K562 (cell line): Measurements from ENCODE around the gene PBX1. TPM values are rescaled to one million over a fixed set of nuclear protein-coding genes. Genes with fewer than 3 reads are reported as not detected.

ENCODE experiments used
- ATAC-seq: fragments of 200-7000 bp; cut with Tn5 transposase; 3 replicates; pipeline ENCODE4 v1.9.1; 2020; ENCODE audit warnings: moderate library complexity
- BruUV-seq: library from RNA; stranded (reverse); fragments of 400-500 nt; replicated peaks from 2 replicates; lab custom pipeline; 2021; lab: Mats Ljungman, UMichigan
- CTCF ChIA-PET: fragments of 300-600 bp; formaldehyde crosslinking; extraction: SDS; loops from one replicate; lab custom pipeline; 2021; ENCODE audit warnings: low intra/inter-chr PET ratio; lab: Yijun Ruan, JAX
- POLR2A ChIA-PET: fragments of 300-600, 350-650 bp; sonication (Branson Sonifier 250); formaldehyde crosslinking; extraction: SDS; loops from one replicate; lab custom pipeline; 2021; ENCODE audit warnings: antibody characterized with exemption, inconsistent platforms; lab: Yijun Ruan, JAX
- DNase-seq, 4 experiments: peaks; one replicate each; pipeline versions ENCODE4 v3.0.0 to v3.0.0-alpha.2; 2011 to 2018; ENCODE audit warnings: low spot score in 3 of 4, mixed read lengths in 3 of 4; ENCODE audit errors: extremely low read depth in 1 of 4
- FAIRE-seq: peaks from 2 replicates; lab custom pipeline; 2011; peaks lifted over from hg19 to GRCh38; lab: Jason Lieb, UNC
- H2AFZ ChIP-seq: 2 replicates; pipeline ENCODE4 v1.6.0; 2011; ENCODE audit warnings: low read depth, low read length, control low read depth, inconsistent platforms
- H3K27ac ChIP-seq: fragments of 200-600 bp; 3 replicates; pipeline ENCODE4 v1.8.0; 2011; ENCODE audit warnings: low read depth, mild to moderate bottlenecking, control low read depth, inconsistent platforms, low read length, moderate library complexity, mixed read lengths; ENCODE audit errors: extremely low read depth
- H3K27me3 ChIP-seq, 2 experiments: fragments of 300-600 bp in 1 of 2; 2 replicates in 1 of 2; 3 replicates in 1 of 2; pipeline versions ENCODE4 v1.6.0 to v1.8.0; 2011; ENCODE audit warnings: inconsistent platforms in 2 of 2, low read length in 2 of 2, mild to moderate bottlenecking in 1 of 2, mixed read lengths in 1 of 2, moderate library complexity in 1 of 2; ENCODE audit not compliant: control insufficient read depth in 2 of 2, insufficient read depth in 2 of 2
- H3K36me3 ChIP-seq: fragments of 300-600 bp; 3 replicates; pipeline ENCODE4 v1.8.0; 2011; ENCODE audit warnings: mild to moderate bottlenecking, low read length, inconsistent platforms; ENCODE audit not compliant: control insufficient read depth, insufficient read depth
- H3K4me1 ChIP-seq, 2 experiments: fragments of 200-600 bp in 1 of 2; replicated peaks in 1 of 2; 2 replicates in 1 of 2; 3 replicates in 1 of 2; pipeline versions ENCODE4 v1.5.1 to v1.8.0; 2011; ENCODE audit warnings: inconsistent platforms in 2 of 2, low read length in 2 of 2, mild to moderate bottlenecking in 1 of 2, mixed read lengths in 1 of 2, moderate library complexity in 1 of 2; ENCODE audit not compliant: control insufficient read depth in 2 of 2, insufficient read depth in 2 of 2
- H3K4me2 ChIP-seq: 2 replicates; pipeline ENCODE4 v1.6.1; 2011; ENCODE audit warnings: low read length, control low read depth, inconsistent platforms, mixed read lengths; ENCODE audit not compliant: insufficient read depth
- H3K4me3 ChIP-seq: fragments of 200-600 bp; sonication (generic), shearing (Covaris generic); 2 replicates; pipeline ENCODE4 v1.5.1; 2016; ENCODE audit warnings: control low read depth, inconsistent platforms
- H3K79me2 ChIP-seq: fragments of 200-600 bp; 3 replicates; pipeline ENCODE4 v1.8.0; 2011; ENCODE audit warnings: low read length, inconsistent platforms; ENCODE audit not compliant: control insufficient read depth, insufficient read depth
- H3K9ac ChIP-seq, 2 experiments: 2 replicates each; pipeline versions ENCODE4 v1.6.0 to v1.6.1; 2011; ENCODE audit warnings: low read depth in 2 of 2, low read length in 2 of 2, control low read depth in 1 of 2, inconsistent platforms in 1 of 2, mild to moderate bottlenecking in 1 of 2, mixed read lengths in 1 of 2; ENCODE audit not compliant: insufficient read depth in 1 of 2
- H3K9me1 ChIP-seq: one replicate; pipeline ENCODE4 v1.6.0; 2011; ENCODE audit warnings: inconsistent platforms, mild to moderate bottlenecking, low read length, moderate library complexity; ENCODE audit not compliant: control insufficient read depth, insufficient read depth
- H3K9me3 ChIP-seq: replicated peaks from 2 replicates; pipeline ENCODE4 v1.5.1; 2011; ENCODE audit warnings: low read depth, low read length, inconsistent platforms; ENCODE audit not compliant: control insufficient read depth, insufficient read depth
- H4K20me1 ChIP-seq: replicated peaks from 2 replicates; pipeline ENCODE4 v1.6.1; 2011; ENCODE audit warnings: low read length, inconsistent platforms, mixed read lengths; ENCODE audit not compliant: control insufficient read depth, insufficient read depth
- ATF6 ChIP-seq: sonication (generic); formaldehyde crosslinking; IDR thresholded peaks from 2 replicates; pipeline ENCODE4 v1.4.0; 2020; ENCODE audit warnings: mild to moderate bottlenecking, missing genetic modification reagents
- ESRRA ChIP-seq: fragments of 450-650 bp; IDR thresholded peaks from 2 replicates; pipeline ENCODE4 v1.6.1; 2014; ENCODE audit warnings: low read depth, mild to moderate bottlenecking, moderate library complexity, borderline replicate concordance
- HDAC1 ChIP-seq, 2 experiments: fragments of 450-650 bp; IDR thresholded peaks; 2 replicates each; pipeline ENCODE4 v1.6.1; 2016 to 2017; ENCODE audit warnings: inconsistent platforms in 1 of 2, mild to moderate bottlenecking in 1 of 2, moderate library complexity in 1 of 2
- HNRNPL ChIP-seq: fragments of 200-400 bp; formaldehyde crosslinking; IDR thresholded peaks from 2 replicates; pipeline ENCODE4 v1.6.1; 2017; ENCODE audit warnings: low read depth, mild to moderate bottlenecking, low read length
- MAFK ChIP-seq: IDR thresholded peaks from 2 replicates; pipeline ENCODE4 v1.6.1; 2011; ENCODE audit warnings: low read length, improper control_type of control experiment
- MLX ChIP-seq, 2 experiments: fragments of 450-650 bp in 1 of 2; sonication (generic) in 1 of 2; formaldehyde crosslinking; conservative IDR thresholded peaks; 2 replicates each; pipeline versions ENCODE4 v1.4.0 to v1.8.1; 2020 to 2022; ENCODE audit warnings: mild to moderate bottlenecking in 1 of 2, missing genetic modification reagents in 1 of 2
- PHTF2 ChIP-seq: fragments of 250-450 bp; sonication (Bioruptor Pico); IDR thresholded peaks from 2 replicates; pipeline ENCODE4 v1.5.0; 2021; ENCODE audit warnings: mild to moderate bottlenecking
- SMC3 ChIP-seq: conservative IDR thresholded peaks from 2 replicates; pipeline ENCODE4 v1.6.1; 2011; ENCODE audit warnings: low read depth, low read length, improper control_type of control experiment; ENCODE audit not compliant: insufficient read depth
- TEAD1 ChIP-seq, 2 experiments: fragments of 450-650 bp in 1 of 2; sonication (generic) in 1 of 2; formaldehyde crosslinking; IDR thresholded peaks; 2 replicates each; pipeline versions ENCODE4 v1.4.0 to v1.8.0; 2020 to 2022; ENCODE audit warnings: mild to moderate bottlenecking in 2 of 2, missing genetic modification reagents in 1 of 2
- TRIM25 ChIP-seq: fragments of 450-650 bp; IDR thresholded peaks from 2 replicates; pipeline ENCODE4 v1.7.0; 2016; ENCODE audit warnings: borderline replicate concordance
- ZC3H8 ChIP-seq: fragments of 450-650 bp; IDR thresholded peaks from 2 replicates; pipeline ENCODE4 v1.6.1; 2017
- ZNF174 ChIP-seq: fragments of 250-450 bp; sonication (Bioruptor Pico); IDR thresholded peaks from 2 replicates; pipeline ENCODE4 v1.4.0; 2020; ENCODE audit warnings: mild to moderate bottlenecking
- ZNF197 ChIP-seq: fragments of 200-800 bp; sonication (Bioruptor generic); IDR thresholded peaks from 2 replicates; pipeline ENCODE4 v1.6.1; 2016; ENCODE audit warnings: low read depth, missing genetic modification characterization, missing compliant biosample characterization
- ZNF311 ChIP-seq: fragments of 250-450 bp; sonication (Bioruptor Pico); IDR thresholded peaks from 2 replicates; pipeline ENCODE4 v1.4.0; 2020; ENCODE audit warnings: mild to moderate bottlenecking, moderate library complexity
- ZNF551 ChIP-seq: fragments of 250-450 bp; sonication (Bioruptor Pico); IDR thresholded peaks from 2 replicates; pipeline ENCODE4 v1.5.0; 2021; ENCODE audit warnings: mild to moderate bottlenecking, moderate library complexity
- ZNF76 ChIP-seq: fragments of 250-450 bp; sonication (Bioruptor Pico); IDR thresholded peaks from 2 replicates; pipeline ENCODE4 v1.4.0; 2020; ENCODE audit warnings: mild to moderate bottlenecking, moderate library complexity, borderline replicate concordance
- WGBS: fragments of 100-300 bp; shearing (Covaris generic); methylation state at CpG from one replicate; pipeline ENCODE4 v1.1.6; 2016; ENCODE audit warnings: low coverage, mixed read lengths; ENCODE audit not compliant: insufficient coverage; ENCODE audit errors: missing lambda C conversion rate; 5-methylcytosine and 5-hydroxymethylcytosine counted together
- in situ Hi-C: fragments of 300-500 bp; cut with MboI; formaldehyde crosslinking; loops from 4 replicates; pipeline ENCODE4 v1.15.0; 2018; ENCODE audit warnings: inconsistent platforms, mixed read lengths
- intact Hi-C: fragments of 100-400 bp; cut with micrococcal nuclease; formaldehyde crosslinking; loops from 2 replicates; pipeline ENCODE4 v1.14.2; 2022
- polyA plus RNA-seq, 8 experiments: library from polyadenylated mRNA; depleted of rRNA in 4 of 8; stranded (reverse) in 5 of 8; unstranded in 3 of 8; fragments of >200 nt; fragmentation: Nextera tagmentation in 2 of 8; fragmentation: Illumina TruSeq in 1 of 8; extraction: Ambion mirVana in 2 of 8; extraction: Trizol in 1 of 8; gene quantifications; 2 replicates each; pipeline versions ENCODE4 v1.2.1 to v1.2.3, GENCODE V29; 2011 to 2014; ENCODE audit warnings: inconsistent platforms in 1 of 8, missing spikeins in 1 of 8
- total RNA-seq, 7 experiments: library from RNA; depleted of rRNA in 6 of 7; stranded (reverse); fragments of >200 nt in 6 of 7; fragmentation: Illumina TruSeq in 2 of 7; extraction: Trizol in 2 of 7; gene quantifications; 2 replicates each; pipeline versions ENCODE4 v1.2.1 to v1.2.3, GENCODE V29; 2011 to 2021; ENCODE audit warnings: low replicate concordance in 1 of 7

PBX1 gene
- total and polyA plus RNA-seq, 9 of the 15 experiments (the other 6 are each of a cell fraction or from before 2014, with no cell fraction given), result 0.03 to 0.62 (median 0.17) TPM

GRCh38 chr1:164836614-164837018 lies 277.6 kb downstream of the PBX1 start (continued):
- TF ChIP-seq ATF6 (CRISPR knock-in tag) (no peak), ESRRA (no peak), MLX (CRISPR knock-in tag; conservative IDR thresholded peaks at IDR 0.05) (no peak), ZNF197 (no peak), MAFK (no peak), SMC3 (no peak), PHTF2 (CRISPR knock-in tag) (no peak), HDAC1 (IDR thresholded peaks at IDR 0.05) (no peak)

- no peaks in the 10 kb centered on the region for H3K9me1 ChIP-seq
- POLR2A ChIA-PET, result no interaction called here
- FAIRE-seq (no peak), DNase-seq (no peak)
- no peaks in the 10 kb centered on the region for H3K36me3 ChIP-seq
- H3K4me2 ChIP-seq, result no peak overlapping the region
- no peaks in the 10 kb centered on the region for H3K9me3 ChIP-seq
- intact Hi-C loops (no loop called here), in situ Hi-C loops (no loop called here)
- no peak overlapping the region for H3K27ac ChIP-seq
- no peak overlapping the region for H3K4me3 ChIP-seq
- 0% methylated on average over 3 of the region's 3 CpGs for WGBS
- TF ChIP-seq ZNF551, result no peak
- no peak for TF ChIP-seq TEAD1 (CRISPR knock-in tag; IDR thresholded peaks at IDR 0.05)
- TF ChIP-seq HNRNPL, result no peak
- TF ChIP-seq ZNF76 (CRISPR knock-in tag), result no peak
- no peak for TF ChIP-seq ZC3H8
- TF ChIP-seq ZNF174, result no peak
- no peak for TF ChIP-seq TRIM25
- TF ChIP-seq ZNF311 (CRISPR knock-in tag), result no peak
- TF ChIP-seq, all 486 proteins: peak for 0
- H2AFZ ChIP-seq, result no peak overlapping the region
- H3K9ac ChIP-seq, result no peak overlapping the region
- H4K20me1 ChIP-seq, result no peaks in the 10 kb centered on the region
- no peaks in the 10 kb centered on the region for H3K4me1 ChIP-seq
- CTCF ChIA-PET, result no interaction called here
- no peaks in the 10 kb centered on the region for H3K79me2 ChIP-seq
- no peak for ATAC-seq
- BruUV-seq, result no TSS peak
- H3K27me3 ChIP-seq, result 0 out of 5 replicates have a peak, but pooled peaks cover 0 to 4% of the 10 kb centered on the region in 2 experiments
These were observed 279.8 kb downstream of the PBX1 start for GRCh38 chr1:164838786-164839185.
